ENCODE measurements around the gene HOXD4.

Gene HOXD4

GRCh38 chr2:176173567-176174381, 22.4 kb downstream of the HOXD4 start:
- no peak for DNase-seq

- no peak for DNase-seq
Measured at GRCh38 chr2:176174382-176174823, 23.1 kb downstream of the HOXD4 start.

- DNase-seq: no peak
Measured at GRCh38 chr2:176174824-176175708, 23.7 kb downstream of the HOXD4 start.

GRCh38 chr2:176175709-176176607, 24.6 kb downstream of the HOXD4 start:
- DNase-seq: no peak

GRCh38 chr2:176177580-176178037, 26.3 kb downstream of the HOXD4 start:
- no peak for DNase-seq

GRCh38 chr2:176178038-176178756, 26.8 kb downstream of the HOXD4 start:
- DNase-seq: no peak

GRCh38 chr2:176178757-176179295, 27.5 kb downstream of the HOXD4 start:
- no peak for DNase-seq

GRCh38 chr2:176181551-176181950, 30.2 kb downstream of the HOXD4 start:
- DNase-seq: no peak

GRCh38 chr2:176182671-176183070, 31.3 kb downstream of the HOXD4 start:
- DNase-seq: no peak

- DNase-seq: no peak
Measured at GRCh38 chr2:176184749-176185148, 33.4 kb downstream of the HOXD4 start.

GRCh38 chr2:176186024-176186423, 34.7 kb downstream of the HOXD4 start:
- no peak for DNase-seq

GRCh38 chr2:176187200-176187898, 36.0 kb downstream of the HOXD4 start:
- DNase-seq: no peak

GRCh38 chr2:176187899-176188773, 36.8 kb downstream of the HOXD4 start, which contains the start of gene HOXD1:
TSS of gene HOXD1 (plus strand) at chr2:176188668. CDS start at chr2:176188802, 134 bp downstream.
- DNase-seq: no peak

- no peak for DNase-seq
Measured at GRCh38 chr2:176188774-176189680, 37.7 kb downstream of the HOXD4 start.

GRCh38 chr2:176189681-176190641, 38.6 kb downstream of the HOXD4 start:
- no peak for DNase-seq

GRCh38 chr2:176192351-176192750, 41.0 kb downstream of the HOXD4 start:
- DNase-seq: no peak

GRCh38 chr2:176193048-176193447, 41.7 kb downstream of the HOXD4 start:
- DNase-seq: no peak

Data from NCI-H226 (cell line).